ENCODE results near the gene CX3CR1.
"Not testable (repeated sequence)": the region's sequence is repeated elsewhere in the genome, so short reads cannot be mapped to it uniquely, and the experiment has no call there.

The CX3CR1 gene, protein sequence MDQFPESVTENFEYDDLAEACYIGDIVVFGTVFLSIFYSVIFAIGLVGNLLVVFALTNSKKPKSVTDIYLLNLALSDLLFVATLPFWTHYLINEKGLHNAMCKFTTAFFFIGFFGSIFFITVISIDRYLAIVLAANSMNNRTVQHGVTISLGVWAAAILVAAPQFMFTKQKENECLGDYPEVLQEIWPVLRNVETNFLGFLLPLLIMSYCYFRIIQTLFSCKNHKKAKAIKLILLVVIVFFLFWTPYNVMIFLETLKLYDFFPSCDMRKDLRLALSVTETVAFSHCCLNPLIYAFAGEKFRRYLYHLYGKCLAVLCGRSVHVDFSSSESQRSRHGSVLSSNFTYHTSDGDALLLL

DNA sequence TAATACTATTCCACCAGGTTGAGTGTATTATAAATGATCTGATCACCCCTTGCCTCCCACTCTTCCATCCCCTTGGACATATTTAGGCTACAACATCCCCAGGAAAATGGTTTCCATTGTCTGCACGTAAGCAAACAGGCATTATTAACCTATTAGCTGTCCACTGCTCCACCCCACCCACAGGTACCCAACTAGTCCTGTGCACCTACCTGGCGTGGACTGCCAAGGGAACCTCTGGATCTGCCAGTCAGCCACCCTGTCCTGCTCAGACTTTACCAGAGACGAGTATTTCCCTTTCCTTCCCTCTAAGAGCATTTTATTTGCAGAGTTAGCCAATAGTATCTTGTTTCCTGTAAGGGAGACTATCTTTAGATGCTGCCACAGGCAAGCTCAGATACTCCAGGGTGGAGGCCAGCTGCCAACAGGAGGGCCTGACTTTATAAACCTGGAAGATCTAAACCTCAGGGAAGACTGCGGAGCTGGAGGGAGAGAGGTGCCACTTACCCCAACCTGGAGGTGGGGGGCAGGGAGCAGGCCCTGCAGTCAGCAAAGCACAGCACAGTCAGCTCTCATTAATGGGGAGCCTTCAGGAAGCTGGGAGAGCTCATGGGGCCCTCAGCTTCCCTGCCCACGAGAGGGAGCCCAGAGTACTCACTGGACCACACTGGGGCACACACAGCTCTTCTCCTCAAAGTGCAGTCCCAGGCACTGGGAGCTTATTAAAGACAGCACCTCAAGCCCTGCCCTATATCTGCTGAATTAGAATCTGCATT lies at the start of gene CX3CR1:
CX3CR1 (minus strand) TSS at position 292 of the 773 bp plus-strand sequence. CDS start 13,527 bp downstream, outside the sequence.
- Histone ChIP-seq H3K4me3 (ENCODE audit: low read depth in 1 of 2, low read length in 2 of 2) (no peak within 1 kb of the TSS), H3K27ac (ENCODE audit: low read depth, low read length) (no peak within 1 kb of the TSS), H3K4me1 (ENCODE audit: control insufficient read depth in 1 of 2, insufficient read depth in 2 of 2, low read length in 2 of 2) (no peaks in the 10 kb centered on the region), H3K27me3 (ENCODE audit: control insufficient read depth in 1 of 2, insufficient read depth in 2 of 2, low read length in 2 of 2) (no peaks in the 10 kb centered on the region), H3K36me3 (ENCODE audit: control insufficient read depth in 1 of 2, insufficient read depth in 2 of 2, low read length in 2 of 2) (no peaks in the 10 kb centered on the region), H3K9ac (ENCODE audit: low read depth in 1 of 2, low read length in 2 of 2) (no peak within 1 kb of the TSS), H3K9me3 (ENCODE audit: control insufficient read depth in 1 of 2, low read length in 2 of 2) (no peaks in the 10 kb centered on the region)

DNA sequence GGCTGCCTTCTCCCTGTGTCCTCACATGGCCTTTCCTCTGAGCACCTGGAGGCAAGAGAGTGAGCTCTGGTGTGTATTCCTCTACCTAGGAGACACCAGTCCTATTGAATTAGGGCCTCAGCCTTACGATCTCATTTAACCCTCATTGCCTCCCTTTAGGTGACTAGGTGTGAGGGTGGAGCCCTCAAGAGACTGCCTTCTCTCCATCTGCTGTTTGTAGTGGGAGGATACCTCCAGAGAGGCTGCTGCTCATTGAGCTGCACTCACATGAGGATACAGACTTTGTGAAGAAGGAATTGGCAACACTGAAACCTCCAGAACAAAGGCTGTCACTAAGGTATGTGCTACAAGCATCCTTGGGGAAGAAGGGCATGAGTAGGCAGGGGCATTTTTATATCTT lies 49.7 kb upstream of the CX3CR1 start, which contains the start of gene CCR8:
CCR8 (plus strand) TSS at position 217 of the 400 bp plus-strand sequence. CDS start 2,623 bp downstream, outside the sequence.
- Histone ChIP-seq H3K36me3 (ENCODE audit: control insufficient read depth in 1 of 2, insufficient read depth in 2 of 2, low read length in 2 of 2) (no peaks in the 10 kb centered on the region), H3K4me3 (ENCODE audit: low read depth in 1 of 2, low read length in 2 of 2) (no peak within 1 kb of the TSS), H3K9me3 (ENCODE audit: control insufficient read depth in 1 of 2, low read length in 2 of 2) (no peaks in the 10 kb centered on the region), H3K4me1 (ENCODE audit: control insufficient read depth in 1 of 2, insufficient read depth in 2 of 2, low read length in 2 of 2) (no peaks in the 10 kb centered on the region), H3K27me3 (ENCODE audit: control insufficient read depth in 1 of 2, insufficient read depth in 2 of 2, low read length in 2 of 2) (no peaks in the 10 kb centered on the region), H3K9ac (ENCODE audit: low read depth in 1 of 2, low read length in 2 of 2) (no peak within 1 kb of the TSS), H3K27ac (ENCODE audit: low read depth, low read length) (no peak within 1 kb of the TSS)

DNA sequence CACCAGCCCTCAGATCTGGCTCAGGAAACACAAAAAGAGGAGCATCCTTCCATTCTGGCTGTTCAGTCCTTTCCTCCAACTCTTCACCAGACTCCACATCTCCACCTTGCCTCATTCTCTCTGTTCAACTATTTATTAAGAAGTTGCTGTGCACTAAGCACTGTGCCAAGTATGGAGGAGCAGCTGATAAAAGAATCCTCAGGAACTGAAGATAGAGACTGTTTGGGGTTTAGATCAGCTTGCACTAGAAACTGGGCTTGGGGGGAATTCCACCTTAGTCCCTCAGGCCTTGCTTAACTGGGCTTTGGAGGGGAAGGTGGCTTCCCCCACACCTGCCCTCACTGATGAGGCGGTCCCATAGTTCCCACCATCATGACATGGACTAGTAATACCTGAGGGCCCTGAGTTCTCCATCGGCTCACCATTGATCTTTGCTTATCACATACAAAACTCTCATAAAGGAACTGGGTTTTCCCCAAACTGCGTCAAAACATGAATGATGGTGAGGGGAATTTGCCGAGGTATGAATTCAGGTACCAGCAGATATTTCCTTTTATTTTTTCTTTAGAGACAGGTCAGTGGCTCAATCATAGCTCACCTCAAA lies 48.0 kb upstream of the CX3CR1 start:
- Histone ChIP-seq H3K27ac (ENCODE audit: low read depth, low read length) (no peak overlapping the region), H3K9ac (ENCODE audit: low read depth in 1 of 2, low read length in 2 of 2) (no peak overlapping the region), H3K4me1 (ENCODE audit: control insufficient read depth in 1 of 2, insufficient read depth in 2 of 2, low read length in 2 of 2) (no peaks in the 10 kb centered on the region), H3K36me3 (ENCODE audit: control insufficient read depth in 1 of 2, insufficient read depth in 2 of 2, low read length in 2 of 2) (no peaks in the 10 kb centered on the region), H3K9me3 (ENCODE audit: control insufficient read depth in 1 of 2, low read length in 2 of 2) (no peaks in the 10 kb centered on the region), H3K27me3 (ENCODE audit: control insufficient read depth in 1 of 2, insufficient read depth in 2 of 2, low read length in 2 of 2) (no peaks in the 10 kb centered on the region), H3K4me3 (ENCODE audit: low read depth in 1 of 2, low read length in 2 of 2) (no peak overlapping the region)

DNA sequence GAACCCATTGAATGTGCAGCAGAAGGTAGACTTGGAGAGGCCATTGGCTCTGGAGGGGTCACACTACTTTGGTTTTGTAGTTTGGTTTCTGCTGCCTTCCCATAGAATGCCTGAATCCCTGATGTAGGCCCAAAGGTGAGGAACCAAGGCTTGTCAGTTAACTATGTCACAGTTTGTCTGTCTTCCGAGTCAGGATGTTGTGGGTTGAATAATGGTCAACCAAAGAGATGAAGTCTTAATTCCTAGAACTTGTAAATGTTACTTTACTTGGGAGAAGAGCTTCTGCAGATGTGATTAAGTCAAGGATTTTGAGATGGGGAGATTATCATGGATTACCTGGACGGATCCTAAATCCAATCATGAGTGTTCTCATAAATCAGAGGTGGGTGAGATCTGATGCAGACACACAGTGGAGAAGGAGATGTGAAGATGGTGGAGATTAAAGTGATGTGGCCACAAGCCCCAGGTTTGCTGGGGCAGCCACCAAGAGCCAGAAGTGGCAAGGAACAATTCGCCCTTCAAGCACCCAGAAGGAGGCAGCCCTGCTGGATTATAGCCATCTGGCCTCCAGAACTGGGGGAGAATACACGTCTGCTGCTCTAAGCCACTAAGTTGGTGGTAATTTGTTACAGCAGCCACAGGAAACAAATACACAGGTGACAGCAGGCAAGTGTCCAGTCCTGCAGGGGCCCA lies 47.4 kb upstream of the CX3CR1 start:
- Histone ChIP-seq H3K9ac (ENCODE audit: low read depth in 1 of 2, low read length in 2 of 2) (no peak overlapping the region), H3K27ac (ENCODE audit: low read depth, low read length) (no peak overlapping the region), H3K36me3 (ENCODE audit: control insufficient read depth in 1 of 2, insufficient read depth in 2 of 2, low read length in 2 of 2) (no peaks in the 10 kb centered on the region), H3K4me1 (ENCODE audit: control insufficient read depth in 1 of 2, insufficient read depth in 2 of 2, low read length in 2 of 2) (no peaks in the 10 kb centered on the region), H3K27me3 (ENCODE audit: control insufficient read depth in 1 of 2, insufficient read depth in 2 of 2, low read length in 2 of 2) (no peaks in the 10 kb centered on the region), H3K4me3 (ENCODE audit: low read depth in 1 of 2, low read length in 2 of 2) (no peak overlapping the region), H3K9me3 (ENCODE audit: control insufficient read depth in 1 of 2, low read length in 2 of 2) (no peaks in the 10 kb centered on the region)

DNA sequence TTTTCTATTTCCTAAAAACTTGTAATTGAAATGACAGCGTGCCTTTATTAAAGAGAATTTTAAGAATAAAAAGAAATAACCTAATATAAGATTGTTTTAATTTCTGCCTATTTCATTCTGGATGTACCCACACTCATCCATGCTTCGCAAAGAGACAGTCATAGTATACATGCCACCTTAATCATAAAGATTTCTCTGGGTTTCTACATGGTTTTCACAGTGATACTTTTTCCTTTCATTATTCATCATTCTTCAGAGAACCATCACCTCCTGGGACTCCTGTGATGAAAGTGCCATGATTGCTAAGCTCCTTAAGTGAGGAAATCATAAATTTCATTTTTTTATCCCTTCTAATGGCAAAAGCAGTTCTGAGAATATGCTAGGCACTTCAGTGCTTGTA lies 45.4 kb upstream of the CX3CR1 start:
- H3K36me3 ChIP-seq (ENCODE audit: control insufficient read depth in 1 of 2, insufficient read depth in 2 of 2, low read length in 2 of 2) = no peaks in the 10 kb centered on the region

DNA sequence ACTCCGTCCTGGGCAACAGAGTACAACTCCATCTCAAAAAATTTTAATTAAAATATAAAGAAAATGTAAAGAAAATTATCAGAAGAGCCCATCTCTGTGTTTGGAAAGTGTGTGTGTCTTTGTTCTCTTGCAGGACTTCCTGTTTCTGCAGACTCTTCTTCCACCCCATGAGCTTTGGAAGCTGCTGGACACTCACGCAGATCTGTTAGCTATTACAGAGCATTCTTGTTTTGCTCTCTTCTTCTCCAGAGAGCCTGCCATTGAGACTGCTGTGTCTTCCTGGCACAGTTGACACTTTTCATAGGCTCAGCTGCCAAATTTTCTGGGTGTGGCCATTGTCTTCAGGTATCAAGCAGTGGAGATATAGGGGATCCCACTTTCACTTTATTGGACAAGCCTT lies 43.7 kb upstream of the CX3CR1 start:
- Histone ChIP-seq H3K4me3 (ENCODE audit: low read depth in 1 of 2, low read length in 2 of 2) (no peak overlapping the region), H3K27ac (ENCODE audit: low read depth, low read length) (no peak overlapping the region), H3K9me3 (ENCODE audit: control insufficient read depth in 1 of 2, low read length in 2 of 2) (no peaks in the 10 kb centered on the region), H3K27me3 (ENCODE audit: control insufficient read depth in 1 of 2, insufficient read depth in 2 of 2, low read length in 2 of 2) (no peaks in the 10 kb centered on the region), H3K9ac (ENCODE audit: low read depth in 1 of 2, low read length in 2 of 2) (no peak overlapping the region), H3K4me1 (ENCODE audit: control insufficient read depth in 1 of 2, insufficient read depth in 2 of 2, low read length in 2 of 2) (no peaks in the 10 kb centered on the region), H3K36me3 (ENCODE audit: control insufficient read depth in 1 of 2, insufficient read depth in 2 of 2, low read length in 2 of 2) (no peaks in the 10 kb centered on the region)

More for the DNA sequence above, 45.4 kb upstream of the CX3CR1 start:
- Histone ChIP-seq H3K9ac (ENCODE audit: low read depth in 1 of 2, low read length in 2 of 2) (no peak overlapping the region), H3K4me3 (ENCODE audit: low read depth in 1 of 2, low read length in 2 of 2) (no peak overlapping the region), H3K4me1 (ENCODE audit: control insufficient read depth in 1 of 2, insufficient read depth in 2 of 2, low read length in 2 of 2) (no peaks in the 10 kb centered on the region), H3K9me3 (ENCODE audit: control insufficient read depth in 1 of 2, low read length in 2 of 2) (no peaks in the 10 kb centered on the region), H3K27me3 (ENCODE audit: control insufficient read depth in 1 of 2, insufficient read depth in 2 of 2, low read length in 2 of 2) (no peaks in the 10 kb centered on the region), H3K27ac (ENCODE audit: low read depth, low read length) (no peak overlapping the region)

DNA sequence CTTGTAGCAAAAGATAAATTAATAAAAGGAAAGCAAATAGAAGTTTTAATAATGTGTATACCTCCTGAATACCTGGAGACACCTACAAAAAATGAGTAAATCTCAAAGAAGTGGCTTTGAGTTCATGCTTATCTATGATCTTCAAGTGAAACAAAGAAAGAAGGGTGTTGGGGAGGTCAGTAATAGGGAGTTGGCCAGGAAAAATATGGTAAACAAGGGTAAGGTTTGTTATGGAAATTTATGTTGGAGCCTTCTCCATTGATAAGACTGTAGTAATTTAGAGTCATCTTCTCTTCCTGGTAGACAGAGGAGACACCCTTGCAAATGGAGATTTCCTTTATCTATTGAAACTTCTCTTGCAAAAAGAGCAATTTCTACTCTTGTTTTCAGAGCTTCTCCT lies 43.1 kb upstream of the CX3CR1 start:
- H3K9ac ChIP-seq (ENCODE audit: low read depth in 1 of 2, low read length in 2 of 2) = no peak overlapping the region
- no peak overlapping the region for H3K27ac ChIP-seq (ENCODE audit: low read depth, low read length)
- H3K4me1 ChIP-seq (ENCODE audit: control insufficient read depth in 1 of 2, insufficient read depth in 2 of 2, low read length in 2 of 2) = peaks cover 0 to 5% of the 10 kb centered on the region in 2 donors
- H3K27me3 ChIP-seq (ENCODE audit: control insufficient read depth in 1 of 2, insufficient read depth in 2 of 2, low read length in 2 of 2) = no peaks in the 10 kb centered on the region
- H3K36me3 ChIP-seq (ENCODE audit: control insufficient read depth in 1 of 2, insufficient read depth in 2 of 2, low read length in 2 of 2) = no peaks in the 10 kb centered on the region
- no peaks in the 10 kb centered on the region for H3K9me3 ChIP-seq (ENCODE audit: control insufficient read depth in 1 of 2, low read length in 2 of 2)
- no peak overlapping the region for H3K4me3 ChIP-seq (ENCODE audit: low read depth in 1 of 2, low read length in 2 of 2)

DNA sequence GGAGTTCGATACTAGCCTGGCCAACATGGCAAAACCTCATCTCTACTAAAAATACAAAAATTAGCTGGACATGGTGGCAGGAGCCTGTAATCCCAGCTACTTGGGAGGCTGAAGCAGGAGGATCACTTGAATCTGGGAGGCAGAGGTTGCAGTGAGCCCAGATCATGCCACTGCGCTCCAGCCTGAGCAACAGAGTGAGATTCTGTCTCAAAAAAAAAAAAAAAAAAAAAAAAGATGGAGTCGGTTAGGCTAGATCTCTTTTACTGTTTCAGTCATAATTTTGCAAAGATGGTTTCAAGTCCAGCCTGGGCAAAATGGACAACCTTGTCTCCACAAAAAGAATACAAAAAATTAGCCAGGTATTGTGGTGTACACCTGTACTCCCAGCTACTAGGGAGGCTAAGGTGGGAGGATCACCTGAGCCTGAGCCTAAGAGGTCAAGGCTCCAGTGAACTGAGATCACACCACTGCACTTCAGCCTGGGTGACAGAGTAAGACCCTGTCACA lies 42.4 kb upstream of the CX3CR1 start:
- not testable (repeated sequence) for H3K9ac ChIP-seq (ENCODE audit: low read depth in 1 of 2, low read length in 2 of 2); H3K27me3 ChIP-seq (ENCODE audit: control insufficient read depth in 1 of 2, insufficient read depth in 2 of 2, low read length in 2 of 2); H3K4me3 ChIP-seq (ENCODE audit: low read depth in 1 of 2, low read length in 2 of 2); H3K36me3 ChIP-seq (ENCODE audit: control insufficient read depth in 1 of 2, insufficient read depth in 2 of 2, low read length in 2 of 2); H3K4me1 ChIP-seq (ENCODE audit: control insufficient read depth in 1 of 2, insufficient read depth in 2 of 2, low read length in 2 of 2); H3K9me3 ChIP-seq (ENCODE audit: control insufficient read depth in 1 of 2, low read length in 2 of 2); H3K27ac ChIP-seq (ENCODE audit: low read depth, low read length)

DNA sequence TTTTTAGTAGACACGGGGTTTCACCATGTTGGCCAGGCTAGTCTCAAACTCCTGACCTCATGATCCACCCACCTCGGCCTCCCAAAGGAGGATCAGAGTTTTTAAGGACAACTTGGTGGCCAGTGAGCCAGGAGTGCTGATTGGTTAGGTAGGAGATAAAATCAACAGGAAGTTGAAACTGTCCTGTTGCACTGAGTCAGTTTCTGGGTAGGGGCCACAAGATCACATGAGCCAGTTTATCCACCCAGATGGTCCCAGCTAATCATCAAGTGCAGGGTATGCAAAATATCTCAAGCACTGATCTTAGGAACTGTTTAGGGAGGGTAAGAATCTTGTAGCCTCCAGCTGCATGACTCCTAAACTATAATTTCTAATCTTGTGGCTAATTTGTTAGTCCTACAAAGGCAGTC lies 41.7 kb upstream of the CX3CR1 start:
- not testable (repeated sequence) for H3K9ac ChIP-seq (ENCODE audit: low read depth in 1 of 2, low read length in 2 of 2); H3K4me3 ChIP-seq (ENCODE audit: low read depth in 1 of 2, low read length in 2 of 2); H3K36me3 ChIP-seq (ENCODE audit: control insufficient read depth in 1 of 2, insufficient read depth in 2 of 2, low read length in 2 of 2); H3K27me3 ChIP-seq (ENCODE audit: control insufficient read depth in 1 of 2, insufficient read depth in 2 of 2, low read length in 2 of 2); H3K4me1 ChIP-seq (ENCODE audit: control insufficient read depth in 1 of 2, insufficient read depth in 2 of 2, low read length in 2 of 2); H3K9me3 ChIP-seq (ENCODE audit: control insufficient read depth in 1 of 2, low read length in 2 of 2); H3K27ac ChIP-seq (ENCODE audit: low read depth, low read length)
